PFSK-1 (cell line): ENCODE measurements around the gene CD300E.

ENCODE experiments used
- FOXP2 ChIP-seq: optimal IDR thresholded peaks from 2 replicates; pipeline ENCODE3; 2011; ENCODE audit warnings: borderline replicate concordance, control low read depth, inconsistent platforms; ENCODE audit not compliant: insufficient read depth; ENCODE audit errors: extremely low read length, extremely low read depth
- POLR2AphosphoS5 ChIP-seq: IDR thresholded peaks from 2 replicates; pipeline ENCODE4 v1.6.1; 2012; ENCODE audit warnings: low read depth, mild to moderate bottlenecking, control low read depth, low read length, moderate library complexity
- REST ChIP-seq, 2 experiments: IDR thresholded peaks; 2 replicates each; pipeline versions ENCODE4 v1.6.1 to v1.8.0; 2011 to 2012; ENCODE audit warnings: low read depth in 2 of 2, low read length in 2 of 2, control low read depth in 1 of 2, inconsistent platforms in 1 of 2, mild to moderate bottlenecking in 1 of 2, moderate library complexity in 1 of 2; ENCODE audit not compliant: insufficient read depth in 1 of 2
- SIN3A ChIP-seq: IDR thresholded peaks from 2 replicates; pipeline ENCODE4 v1.6.1; 2012; ENCODE audit warnings: mild to moderate bottlenecking, low read length, moderate library complexity, borderline replicate concordance; ENCODE audit not compliant: insufficient read depth
- TAF1 ChIP-seq: IDR thresholded peaks from 2 replicates; pipeline ENCODE4 v1.6.1; 2012; ENCODE audit warnings: low read length, control low read depth, borderline replicate concordance; ENCODE audit not compliant: insufficient read depth

- TF ChIP-seq SIN3A (no peak), POLR2AphosphoS5 (no peak), FOXP2 (no peak), REST (IDR thresholded peaks at IDR 0.05; ENCODE audit: insufficient read depth in 1 of 2, low read depth in 2 of 2, low read length in 2 of 2) (no peak), TAF1 (no peak)
Measured at GRCh38 chr17:74566132-74566753, 57.3 kb downstream of the CD300E start.
